Small intestine (tissue), 7 donors: ENCODE measurements around the gene P3H1. TPM values are rescaled to one million over a fixed set of nuclear protein-coding genes. Genes with fewer than 3 reads are reported as not detected.

ENCODE experiments used
- DNase-seq, 2 donors: peaks; one replicate each; pipeline versions ENCODE4 v3.0.0 to v3.0.0-alpha.2; 2013
- FAIRE-seq: peaks from 2 replicates; lab custom pipeline; 2012; peaks lifted over from hg19 to GRCh38; lab: Jason Lieb, UNC
- H3K27ac ChIP-seq, 3 donors: one replicate each; pipeline ENCODE4 v1.5.1; 2013; ENCODE audit warnings: low read length in 2 of 3, mild to moderate bottlenecking in 2 of 3, control low read depth in 1 of 3, inconsistent platforms in 1 of 3, low read depth in 1 of 3, moderate library complexity in 1 of 3
- H3K27me3 ChIP-seq, 3 donors: one replicate each; pipeline ENCODE4 v1.6.1; 2013; ENCODE audit warnings: low read length in 3 of 3, inconsistent platforms in 1 of 3; ENCODE audit not compliant: control insufficient read depth in 3 of 3, insufficient read depth in 3 of 3
- H3K36me3 ChIP-seq, 3 donors: one replicate each; pipeline ENCODE4 v1.6.1; 2013; ENCODE audit warnings: low read length in 3 of 3, inconsistent platforms in 1 of 3, low read depth in 1 of 3, mild to moderate bottlenecking in 1 of 3, moderate library complexity in 1 of 3; ENCODE audit not compliant: control insufficient read depth in 3 of 3, insufficient read depth in 2 of 3
- H3K4me1 ChIP-seq, 3 donors: one replicate each; pipeline ENCODE4 v1.6.1; 2013; ENCODE audit warnings: low read length in 2 of 3, inconsistent platforms in 1 of 3, low read depth in 1 of 3, mild to moderate bottlenecking in 1 of 3, moderate library complexity in 1 of 3; ENCODE audit not compliant: control insufficient read depth in 3 of 3, insufficient read depth in 2 of 3
- H3K4me3 ChIP-seq, 3 donors: one replicate each; pipeline ENCODE4 v1.5.1; 2013; ENCODE audit warnings: low read length in 3 of 3, control low read depth in 1 of 3, inconsistent platforms in 1 of 3, low read depth in 1 of 3, mild to moderate bottlenecking in 1 of 3, moderate library complexity in 1 of 3
- H3K9me3 ChIP-seq, 2 donors: one replicate each; pipeline ENCODE4 v1.6.1; 2013; ENCODE audit warnings: low read depth in 1 of 2, low read length in 1 of 2; ENCODE audit not compliant: control insufficient read depth in 2 of 2, insufficient read depth in 1 of 2
- WGBS, 3 donors: extraction: QIAGEN DNeasy Blood & Tissue Kit; methylation state at CpG; one replicate each; pipeline ENCODE4 v1.1.7; 2013; 5-methylcytosine and 5-hydroxymethylcytosine counted together
- polyA plus RNA-seq, 4 donors: library from polyadenylated mRNA; stranded (reverse) in 3 of 4; unstranded in 1 of 4; fragments of 200-250 nt in 3 of 4; fragments of 120-200 nt in 1 of 4; gene quantifications; one replicate each; pipeline versions ENCODE4 v1.2.1 to v1.2.3, GENCODE V29; 2013
- donor health status: healthy with polysubstance abuse.
- donor health status: control.
- donor health status: control.
- donor health status: Bipolar disorder and iron deficiency.
- donor health status: healthy.

The P3H1 gene
- polyA plus RNA-seq, 4 donors = 4.3 to 18.2 (median 11.4) TPM

DNA sequence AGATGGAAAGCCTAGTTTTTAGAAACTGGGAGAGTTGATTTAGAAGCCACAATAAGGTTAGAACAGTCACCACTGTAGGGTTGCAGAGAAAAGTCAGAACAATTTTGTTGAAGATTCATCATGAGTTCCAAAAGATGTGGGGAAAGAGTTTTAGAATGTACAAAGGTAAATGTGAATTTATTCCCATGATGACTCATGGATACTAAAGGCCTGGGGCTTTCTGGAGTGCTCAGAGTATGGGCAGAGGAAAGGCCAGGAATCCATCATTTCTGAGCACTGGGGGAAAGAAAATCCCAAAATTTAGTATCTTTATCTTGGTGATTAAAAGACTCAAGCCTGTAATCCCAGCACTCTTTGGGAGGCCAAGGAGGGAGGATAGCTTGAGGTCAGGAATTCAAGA, 66.8 kb downstream of the P3H1 start:
- DNase-seq = no peak
- Histone ChIP-seq H3K9me3 (no peaks in the 10 kb centered on the region), H3K4me1 (no peaks in the 10 kb centered on the region), H3K27ac (no peak overlapping the region), H3K27me3 (no peaks in the 10 kb centered on the region), H3K36me3 (peaks cover 8 to 34% (median 30%) of the 10 kb centered on the region in 3 donors), H3K4me3 (no peak overlapping the region)
- FAIRE-seq = no peak

- 91 to 93% (median 91%) methylated on average over 4 of the region's 4 CpGs for WGBS, 3 donors
- H3K27ac ChIP-seq = no peak overlapping the region
- no peaks in the 10 kb centered on the region for H3K9me3 ChIP-seq
- H3K4me1 ChIP-seq = peaks cover 0 to 12% (median 4%) of the 10 kb centered on the region in 3 donors
- FAIRE-seq = no peak
- no peak overlapping the region for H3K4me3 ChIP-seq
- peaks cover 6 to 26% (median 26%) of the 10 kb centered on the region in 3 donors for H3K36me3 ChIP-seq
- no peaks in the 10 kb centered on the region for H3K27me3 ChIP-seq
- no peak for DNase-seq
Observed at GRCh38 chr1:42698081-42698813, 68.6 kb downstream of the P3H1 start.

Other genes starting within 250 kb of the P3H1 start
- gene PPIH, start 108.6 kb downstream of the P3H1 start, polyA plus RNA-seq = 10 to 100 TPM; 24.9 to 79.1 (median 42.0) TPM
- gene YBX1, start 84.6 kb downstream of the P3H1 start, polyA plus RNA-seq = 100 to 1,000 TPM; 509 to 779 (median 590) TPM
- gene CLDN19, start 26.8 kb downstream of the P3H1 start, polyA plus RNA-seq = 1 to 10 TPM in 1 of 4 donors, under 1 TPM in 1, not detected in 2; 0.18 to 8.4 TPM
- 1 to 10 TPM; 3.9 to 9.1 (median 5.0) TPM for gene C1orf50, start 221 bp upstream of the P3H1 start, polyA plus RNA-seq
- gene TMEM269, start 18.0 kb upstream of the P3H1 start, polyA plus RNA-seq = under 1 TPM in 2 of 4 donors, not detected in 2; 0.03 to 0.06 TPM
- 10 to 100 TPM in 1 of 4 donors, 1 to 10 TPM in 3; 3.8 to 24.7 (median 6.8) TPM for gene ERMAP, start 50.1 kb upstream of the P3H1 start, polyA plus RNA-seq
- 10 to 100 TPM; 17.7 to 36.0 (median 27.0) TPM for gene SVBP, start 50.4 kb upstream of the P3H1 start, polyA plus RNA-seq
- 10 to 100 TPM in 1 of 4 donors, 1 to 10 TPM in 3; 5.4 to 10.6 (median 6.3) TPM for gene ZNF691, start 79.6 kb upstream of the P3H1 start, polyA plus RNA-seq
- gene SLC2A1, start 191.8 kb upstream of the P3H1 start, polyA plus RNA-seq = 10 to 100 TPM in 2 of 4 donors, 1 to 10 TPM in 2; 1.1 to 61.3 (median 8.4) TPM